SK-N-SH (cell line): ENCODE measurements around the gene ANXA1. TPM values are rescaled to one million over a fixed set of nuclear protein-coding genes. Genes with fewer than 3 reads are reported as not detected.

Experiments
- polyA plus RNA-seq, 3 experiments: library from polyadenylated mRNA; depleted of rRNA; stranded (reverse); fragments of >200 nt; gene quantifications; 2 replicates each; pipeline ENCODE4 v1.2.3, GENCODE V29; 2012

Gene ANXA1
- polyA plus RNA-seq, 1 of the 3 experiments (the other 2 are of a cell fraction), result 443 TPM

Other genes starting within 250 kb of the ANXA1 start
- gene ALDH1A1, start 198.8 kb upstream of the ANXA1 start, polyA plus RNA-seq (2012; rRNA removed), result 0.03 and 0.23 TPM in 2 replicates